GM12878 (cell line): ENCODE measurements around the gene CDK13. TPM values are rescaled to one million over a fixed set of nuclear protein-coding genes. Genes with fewer than 3 reads are reported as not detected.

Source experiments
- POLR2AphosphoS2 ChIP-seq: IDR thresholded peaks from 2 replicates; pipeline ENCODE4 v1.6.1; 2011; ENCODE audit warnings: low read depth, mild to moderate bottlenecking, low read length, improper control_type of control experiment, moderate library complexity
- polyA plus RNA-seq, 11 experiments: library from polyadenylated mRNA; depleted of rRNA in 4 of 11; unstranded in 6 of 11; stranded (reverse) in 5 of 11; fragments of >200 nt; fragmentation: Nextera tagmentation in 4 of 11; fragmentation: Illumina TruSeq in 1 of 11; extraction: Ambion mirVana in 4 of 11; extraction: Trizol in 1 of 11; gene quantifications; 1 replicate in 1 of 11; 2 replicates in 10 of 11; pipeline versions ENCODE4 v1.2.1 to v1.2.3, GENCODE V29; 2011 to 2016; ENCODE audit warnings: inconsistent platforms in 2 of 11, missing spikeins in 2 of 11, low read depth in 1 of 11
- total RNA-seq, 4 experiments: library from RNA; depleted of rRNA in 3 of 4; stranded (reverse); fragments of >200 nt in 3 of 4; fragmentation: Illumina TruSeq in 1 of 4; extraction: Trizol in 1 of 4; gene quantifications; 2 replicates each; pipeline versions ENCODE4 v1.2.1 to v1.2.3, GENCODE V29; 2013 to 2021
- TF ChIP-seq, protein P1 (sequence below): fragments of 450-650 bp; IDR thresholded peaks from 2 replicates; pipeline ENCODE4 v1.6.1; 2017; ENCODE audit warnings: mild to moderate bottlenecking, moderate library complexity
- TF ChIP-seq, protein P2 (sequence below): fragments of 450-650 bp; conservative IDR thresholded peaks from 2 replicates; pipeline ENCODE4 v1.6.1; 2017; ENCODE audit warnings: mild to moderate bottlenecking, moderate library complexity
- TF ChIP-seq, protein P3 (sequence below): fragments of 450-650 bp; formaldehyde crosslinking; IDR thresholded peaks from 2 replicates; pipeline ENCODE4 v1.5.0; 2022; ENCODE audit warnings: mild to moderate bottlenecking, missing genetic modification characterization

CDK13 gene
- total and polyA plus RNA-seq, 10 of the 15 experiments (the other 5 are each of a cell fraction or from before 2014, with no cell fraction given): 10.8 to 44.4 (median 28.0) TPM

DNA sequence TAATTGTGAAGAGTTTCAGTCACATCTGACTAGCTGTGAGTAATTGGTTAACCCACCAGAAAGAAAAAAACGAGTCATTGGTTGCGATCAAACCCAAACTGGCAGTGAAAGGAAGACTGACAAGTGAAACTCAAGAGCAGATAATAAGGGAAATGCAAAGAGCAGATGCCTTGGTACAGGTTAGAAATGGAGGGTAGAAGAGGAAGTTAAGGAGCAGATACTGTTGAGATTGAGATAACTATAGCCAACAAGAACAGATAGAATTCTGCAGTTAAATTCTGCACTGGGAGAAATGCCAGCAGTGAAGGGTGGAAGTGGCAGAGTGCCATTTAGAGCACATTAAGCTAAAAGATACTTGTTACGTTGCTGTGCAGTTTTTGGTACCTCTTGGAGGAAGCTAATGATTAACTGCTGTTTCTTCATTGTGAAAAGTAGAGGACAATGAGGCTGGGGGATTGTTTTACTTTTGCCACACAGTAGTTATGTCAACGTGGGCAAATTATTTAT is 65.8 kb downstream of the CDK13 start (continued):
- TF ChIP-seq, protein P1, sequence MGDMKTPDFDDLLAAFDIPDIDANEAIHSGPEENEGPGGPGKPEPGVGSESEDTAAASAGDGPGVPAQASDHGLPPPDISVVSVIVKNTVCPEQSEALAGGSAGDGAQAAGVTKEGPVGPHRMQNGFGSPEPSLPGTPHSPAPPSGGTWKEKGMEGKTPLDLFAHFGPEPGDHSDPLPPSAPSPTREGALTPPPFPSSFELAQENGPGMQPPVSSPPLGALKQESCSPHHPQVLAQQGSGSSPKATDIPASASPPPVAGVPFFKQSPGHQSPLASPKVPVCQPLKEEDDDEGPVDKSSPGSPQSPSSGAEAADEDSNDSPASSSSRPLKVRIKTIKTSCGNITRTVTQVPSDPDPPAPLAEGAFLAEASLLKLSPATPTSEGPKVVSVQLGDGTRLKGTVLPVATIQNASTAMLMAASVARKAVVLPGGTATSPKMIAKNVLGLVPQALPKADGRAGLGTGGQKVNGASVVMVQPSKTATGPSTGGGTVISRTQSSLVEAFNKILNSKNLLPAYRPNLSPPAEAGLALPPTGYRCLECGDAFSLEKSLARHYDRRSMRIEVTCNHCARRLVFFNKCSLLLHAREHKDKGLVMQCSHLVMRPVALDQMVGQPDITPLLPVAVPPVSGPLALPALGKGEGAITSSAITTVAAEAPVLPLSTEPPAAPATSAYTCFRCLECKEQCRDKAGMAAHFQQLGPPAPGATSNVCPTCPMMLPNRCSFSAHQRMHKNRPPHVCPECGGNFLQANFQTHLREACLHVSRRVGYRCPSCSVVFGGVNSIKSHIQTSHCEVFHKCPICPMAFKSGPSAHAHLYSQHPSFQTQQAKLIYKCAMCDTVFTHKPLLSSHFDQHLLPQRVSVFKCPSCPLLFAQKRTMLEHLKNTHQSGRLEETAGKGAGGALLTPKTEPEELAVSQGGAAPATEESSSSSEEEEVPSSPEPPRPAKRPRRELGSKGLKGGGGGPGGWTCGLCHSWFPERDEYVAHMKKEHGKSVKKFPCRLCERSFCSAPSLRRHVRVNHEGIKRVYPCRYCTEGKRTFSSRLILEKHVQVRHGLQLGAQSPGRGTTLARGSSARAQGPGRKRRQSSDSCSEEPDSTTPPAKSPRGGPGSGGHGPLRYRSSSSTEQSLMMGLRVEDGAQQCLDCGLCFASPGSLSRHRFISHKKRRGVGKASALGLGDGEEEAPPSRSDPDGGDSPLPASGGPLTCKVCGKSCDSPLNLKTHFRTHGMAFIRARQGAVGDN: no peak
- TF ChIP-seq, protein P2, sequence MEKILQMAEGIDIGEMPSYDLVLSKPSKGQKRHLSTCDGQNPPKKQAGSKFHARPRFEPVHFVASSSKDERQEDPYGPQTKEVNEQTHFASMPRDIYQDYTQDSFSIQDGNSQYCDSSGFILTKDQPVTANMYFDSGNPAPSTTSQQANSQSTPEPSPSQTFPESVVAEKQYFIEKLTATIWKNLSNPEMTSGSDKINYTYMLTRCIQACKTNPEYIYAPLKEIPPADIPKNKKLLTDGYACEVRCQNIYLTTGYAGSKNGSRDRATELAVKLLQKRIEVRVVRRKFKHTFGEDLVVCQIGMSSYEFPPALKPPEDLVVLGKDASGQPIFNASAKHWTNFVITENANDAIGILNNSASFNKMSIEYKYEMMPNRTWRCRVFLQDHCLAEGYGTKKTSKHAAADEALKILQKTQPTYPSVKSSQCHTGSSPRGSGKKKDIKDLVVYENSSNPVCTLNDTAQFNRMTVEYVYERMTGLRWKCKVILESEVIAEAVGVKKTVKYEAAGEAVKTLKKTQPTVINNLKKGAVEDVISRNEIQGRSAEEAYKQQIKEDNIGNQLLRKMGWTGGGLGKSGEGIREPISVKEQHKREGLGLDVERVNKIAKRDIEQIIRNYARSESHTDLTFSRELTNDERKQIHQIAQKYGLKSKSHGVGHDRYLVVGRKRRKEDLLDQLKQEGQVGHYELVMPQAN: no peak
- TF ChIP-seq, protein P3, sequence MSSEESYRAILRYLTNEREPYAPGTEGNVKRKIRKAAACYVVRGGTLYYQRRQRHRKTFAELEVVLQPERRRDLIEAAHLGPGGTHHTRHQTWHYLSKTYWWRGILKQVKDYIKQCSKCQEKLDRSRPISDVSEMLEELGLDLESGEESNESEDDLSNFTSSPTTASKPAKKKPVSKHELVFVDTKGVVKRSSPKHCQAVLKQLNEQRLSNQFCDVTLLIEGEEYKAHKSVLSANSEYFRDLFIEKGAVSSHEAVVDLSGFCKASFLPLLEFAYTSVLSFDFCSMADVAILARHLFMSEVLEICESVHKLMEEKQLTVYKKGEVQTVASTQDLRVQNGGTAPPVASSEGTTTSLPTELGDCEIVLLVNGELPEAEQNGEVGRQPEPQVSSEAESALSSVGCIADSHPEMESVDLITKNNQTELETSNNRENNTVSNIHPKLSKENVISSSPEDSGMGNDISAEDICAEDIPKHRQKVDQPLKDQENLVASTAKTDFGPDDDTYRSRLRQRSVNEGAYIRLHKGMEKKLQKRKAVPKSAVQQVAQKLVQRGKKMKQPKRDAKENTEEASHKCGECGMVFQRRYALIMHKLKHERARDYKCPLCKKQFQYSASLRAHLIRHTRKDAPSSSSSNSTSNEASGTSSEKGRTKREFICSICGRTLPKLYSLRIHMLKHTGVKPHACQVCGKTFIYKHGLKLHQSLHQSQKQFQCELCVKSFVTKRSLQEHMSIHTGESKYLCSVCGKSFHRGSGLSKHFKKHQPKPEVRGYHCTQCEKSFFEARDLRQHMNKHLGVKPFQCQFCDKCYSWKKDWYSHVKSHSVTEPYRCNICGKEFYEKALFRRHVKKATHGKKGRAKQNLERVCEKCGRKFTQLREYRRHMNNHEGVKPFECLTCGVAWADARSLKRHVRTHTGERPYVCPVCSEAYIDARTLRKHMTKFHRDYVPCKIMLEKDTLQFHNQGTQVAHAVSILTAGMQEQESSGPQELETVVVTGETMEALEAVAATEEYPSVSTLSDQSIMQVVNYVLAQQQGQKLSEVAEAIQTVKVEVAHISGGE (CRISPR knock-in tag): no peak
- no peak for TF ChIP-seq POLR2AphosphoS2
